K562 (cell line): ENCODE measurements around the gene OR2V1. TPM values are rescaled to one million over a fixed set of nuclear protein-coding genes. Genes with fewer than 3 reads are reported as not detected.

ENCODE experiments used
- ATAC-seq: fragments of 200-7000 bp; cut with Tn5 transposase; 3 replicates; pipeline ENCODE4 v1.9.1; 2020; ENCODE audit warnings: moderate library complexity
- BruUV-seq: library from RNA; stranded (reverse); fragments of 400-500 nt; replicated peaks from 2 replicates; lab custom pipeline; 2021; lab: Mats Ljungman, UMichigan
- CTCF ChIA-PET: fragments of 300-600 bp; formaldehyde crosslinking; extraction: SDS; loops from one replicate; lab custom pipeline; 2021; ENCODE audit warnings: low intra/inter-chr PET ratio; lab: Yijun Ruan, JAX
- POLR2A ChIA-PET: fragments of 300-600, 350-650 bp; sonication (Branson Sonifier 250); formaldehyde crosslinking; extraction: SDS; loops from one replicate; lab custom pipeline; 2021; ENCODE audit warnings: antibody characterized with exemption, inconsistent platforms; lab: Yijun Ruan, JAX
- DNase-seq, 4 experiments: peaks; one replicate each; pipeline versions ENCODE4 v3.0.0 to v3.0.0-alpha.2; 2011 to 2018; ENCODE audit warnings: low spot score in 3 of 4, mixed read lengths in 3 of 4; ENCODE audit errors: extremely low read depth in 1 of 4
- FAIRE-seq: peaks from 2 replicates; lab custom pipeline; 2011; peaks lifted over from hg19 to GRCh38; lab: Jason Lieb, UNC
- H2AFZ ChIP-seq: 2 replicates; pipeline ENCODE4 v1.6.0; 2011; ENCODE audit warnings: low read depth, low read length, control low read depth, inconsistent platforms
- H3K27ac ChIP-seq: fragments of 200-600 bp; 3 replicates; pipeline ENCODE4 v1.8.0; 2011; ENCODE audit warnings: low read depth, mild to moderate bottlenecking, control low read depth, inconsistent platforms, low read length, moderate library complexity, mixed read lengths; ENCODE audit errors: extremely low read depth
- H3K27me3 ChIP-seq, 2 experiments: fragments of 300-600 bp in 1 of 2; 2 replicates in 1 of 2; 3 replicates in 1 of 2; pipeline versions ENCODE4 v1.6.0 to v1.8.0; 2011; ENCODE audit warnings: inconsistent platforms in 2 of 2, low read length in 2 of 2, mild to moderate bottlenecking in 1 of 2, mixed read lengths in 1 of 2, moderate library complexity in 1 of 2; ENCODE audit not compliant: control insufficient read depth in 2 of 2, insufficient read depth in 2 of 2
- H3K36me3 ChIP-seq: fragments of 300-600 bp; 3 replicates; pipeline ENCODE4 v1.8.0; 2011; ENCODE audit warnings: mild to moderate bottlenecking, low read length, inconsistent platforms; ENCODE audit not compliant: control insufficient read depth, insufficient read depth
- H3K4me1 ChIP-seq, 2 experiments: fragments of 200-600 bp in 1 of 2; replicated peaks in 1 of 2; 2 replicates in 1 of 2; 3 replicates in 1 of 2; pipeline versions ENCODE4 v1.5.1 to v1.8.0; 2011; ENCODE audit warnings: inconsistent platforms in 2 of 2, low read length in 2 of 2, mild to moderate bottlenecking in 1 of 2, mixed read lengths in 1 of 2, moderate library complexity in 1 of 2; ENCODE audit not compliant: control insufficient read depth in 2 of 2, insufficient read depth in 2 of 2
- H3K4me2 ChIP-seq: 2 replicates; pipeline ENCODE4 v1.6.1; 2011; ENCODE audit warnings: low read length, control low read depth, inconsistent platforms, mixed read lengths; ENCODE audit not compliant: insufficient read depth
- H3K4me3 ChIP-seq: fragments of 200-600 bp; sonication (generic), shearing (Covaris generic); 2 replicates; pipeline ENCODE4 v1.5.1; 2016; ENCODE audit warnings: control low read depth, inconsistent platforms
- H3K79me2 ChIP-seq: fragments of 200-600 bp; 3 replicates; pipeline ENCODE4 v1.8.0; 2011; ENCODE audit warnings: low read length, inconsistent platforms; ENCODE audit not compliant: control insufficient read depth, insufficient read depth
- H3K9ac ChIP-seq, 2 experiments: 2 replicates each; pipeline versions ENCODE4 v1.6.0 to v1.6.1; 2011; ENCODE audit warnings: low read depth in 2 of 2, low read length in 2 of 2, control low read depth in 1 of 2, inconsistent platforms in 1 of 2, mild to moderate bottlenecking in 1 of 2, mixed read lengths in 1 of 2; ENCODE audit not compliant: insufficient read depth in 1 of 2
- H3K9me1 ChIP-seq: one replicate; pipeline ENCODE4 v1.6.0; 2011; ENCODE audit warnings: inconsistent platforms, mild to moderate bottlenecking, low read length, moderate library complexity; ENCODE audit not compliant: control insufficient read depth, insufficient read depth
- H3K9me3 ChIP-seq: replicated peaks from 2 replicates; pipeline ENCODE4 v1.5.1; 2011; ENCODE audit warnings: low read depth, low read length, inconsistent platforms; ENCODE audit not compliant: control insufficient read depth, insufficient read depth
- H4K20me1 ChIP-seq: replicated peaks from 2 replicates; pipeline ENCODE4 v1.6.1; 2011; ENCODE audit warnings: low read length, inconsistent platforms, mixed read lengths; ENCODE audit not compliant: control insufficient read depth, insufficient read depth
- COPS2 ChIP-seq: fragments of 450-650 bp; conservative IDR thresholded peaks from 2 replicates; pipeline ENCODE4 v1.6.1; 2016; ENCODE audit warnings: mild to moderate bottlenecking, moderate library complexity
- DPF2 ChIP-seq: fragments of 450-650 bp; IDR thresholded peaks from 2 replicates; pipeline ENCODE4 v1.6.1; 2016
- FOSL1 ChIP-seq: fragments of 200-800 bp; sonication (Bioruptor generic); conservative IDR thresholded peaks from 2 replicates; pipeline ENCODE4 v1.6.1; 2016; ENCODE audit warnings: missing genetic modification characterization, missing compliant biosample characterization
- HIVEP1 ChIP-seq: fragments of 250-450 bp; sonication (Bioruptor Pico); IDR thresholded peaks from 2 replicates; pipeline ENCODE4 v1.4.0; 2020; ENCODE audit warnings: mild to moderate bottlenecking
- JUND ChIP-seq, 2 experiments: IDR thresholded peaks; 2 replicates in 1 of 2; 3 replicates in 1 of 2; pipeline ENCODE4 v1.6.1; 2011; ENCODE audit warnings: borderline replicate concordance in 2 of 2, low read depth in 2 of 2, low read length in 2 of 2, improper control_type of control experiment in 1 of 2, missing biosample characterization in 1 of 2, missing genetic modification characterization in 1 of 2, missing genetic modification reagents in 1 of 2
- PHB ChIP-seq: fragments of 250-450 bp; sonication (Bioruptor Pico); IDR thresholded peaks from 2 replicates; pipeline ENCODE4 v1.5.0; 2021
- POLR2H ChIP-seq: IDR thresholded peaks from 2 replicates; pipeline ENCODE4 v1.6.1; 2016; ENCODE audit warnings: missing genetic modification characterization, low read depth, mild to moderate bottlenecking, control low read depth, missing compliant biosample characterization, moderate library complexity
- TOE1 ChIP-seq, 2 experiments: fragments of 450-650 bp in 1 of 2; sonication (generic) in 1 of 2; formaldehyde crosslinking in 1 of 2; IDR thresholded peaks; 2 replicates each; pipeline versions ENCODE4 v1.7.1 to v1.8.0; 2016 to 2022; ENCODE audit warnings: borderline replicate concordance in 2 of 2, mild to moderate bottlenecking in 2 of 2, antibody characterized with exemption in 1 of 2, inconsistent platforms in 1 of 2, low read depth in 1 of 2, missing genetic modification reagents in 1 of 2, moderate library complexity in 1 of 2
- WHSC1 ChIP-seq: IDR thresholded peaks from one replicate; pipeline ENCODE4 v1.6.1; 2012; ENCODE audit warnings: low read length, control low read depth, inconsistent platforms
- ZNF41 ChIP-seq: fragments of 250-450 bp; sonication (Bioruptor Pico); conservative IDR thresholded peaks from 2 replicates; pipeline ENCODE4 v1.4.0; 2020; ENCODE audit warnings: mild to moderate bottlenecking
- ZNF583 ChIP-seq: fragments of 250-450 bp; sonication (Bioruptor Pico); IDR thresholded peaks from 2 replicates; pipeline ENCODE4 v1.4.0; 2020
- ZNF699 ChIP-seq: fragments of 250-450 bp; sonication (Bioruptor Pico); IDR thresholded peaks from 2 replicates; pipeline ENCODE4 v1.8.0; 2021; ENCODE audit warnings: mild to moderate bottlenecking, moderate library complexity; ENCODE audit not compliant: insufficient replicate concordance
- ZZZ3 ChIP-seq: fragments of 450-650 bp; IDR thresholded peaks from 2 replicates; pipeline ENCODE4 v1.6.1; 2016; ENCODE audit warnings: antibody characterized with exemption, mild to moderate bottlenecking, moderate library complexity
- WGBS: fragments of 100-300 bp; shearing (Covaris generic); methylation state at CpG from one replicate; pipeline ENCODE4 v1.1.6; 2016; ENCODE audit warnings: low coverage, mixed read lengths; ENCODE audit not compliant: insufficient coverage; ENCODE audit errors: missing lambda C conversion rate; 5-methylcytosine and 5-hydroxymethylcytosine counted together
- in situ Hi-C: fragments of 300-500 bp; cut with MboI; formaldehyde crosslinking; loops from 4 replicates; pipeline ENCODE4 v1.15.0; 2018; ENCODE audit warnings: inconsistent platforms, mixed read lengths
- intact Hi-C: fragments of 100-400 bp; cut with micrococcal nuclease; formaldehyde crosslinking; loops from 2 replicates; pipeline ENCODE4 v1.14.2; 2022
- polyA plus RNA-seq, 8 experiments: library from polyadenylated mRNA; depleted of rRNA in 4 of 8; stranded (reverse) in 5 of 8; unstranded in 3 of 8; fragments of >200 nt; fragmentation: Nextera tagmentation in 2 of 8; fragmentation: Illumina TruSeq in 1 of 8; extraction: Ambion mirVana in 2 of 8; extraction: Trizol in 1 of 8; gene quantifications; 2 replicates each; pipeline versions ENCODE4 v1.2.1 to v1.2.3, GENCODE V29; 2011 to 2014; ENCODE audit warnings: inconsistent platforms in 1 of 8, missing spikeins in 1 of 8
- total RNA-seq, 7 experiments: library from RNA; depleted of rRNA in 6 of 7; stranded (reverse); fragments of >200 nt in 6 of 7; fragmentation: Illumina TruSeq in 2 of 7; extraction: Trizol in 2 of 7; gene quantifications; 2 replicates each; pipeline versions ENCODE4 v1.2.1 to v1.2.3, GENCODE V29; 2011 to 2021; ENCODE audit warnings: low replicate concordance in 1 of 7
- TF ChIP-seq, protein P1 (sequence below): sonication (generic); formaldehyde crosslinking; IDR thresholded peaks from 2 replicates; pipeline ENCODE4 v1.8.0; 2022; ENCODE audit warnings: missing genetic modification reagents, mild to moderate bottlenecking, moderate library complexity, borderline replicate concordance
- TF ChIP-seq, protein P2 (sequence below), 3 experiments: IDR thresholded peaks in 2 of 3; conservative IDR thresholded peaks in 1 of 3; 2 replicates each; pipeline ENCODE4 v1.5.1; 2011 to 2012; ENCODE audit warnings: low read length in 3 of 3, mild to moderate bottlenecking in 3 of 3, control low read depth in 2 of 3, improper control_type of control experiment in 1 of 3, inconsistent platforms in 1 of 3, low read depth in 1 of 3, mixed read lengths in 1 of 3, moderate library complexity in 1 of 3; ENCODE audit not compliant: insufficient read depth in 2 of 3
- TF ChIP-seq, protein P3 (sequence below): fragments of 450-650 bp; IDR thresholded peaks from 2 replicates; pipeline ENCODE4 v1.6.1; 2018; ENCODE audit not compliant: partially characterized antibody

Gene OR2V1
- total and polyA plus RNA-seq, 9 of the 15 experiments (the other 6 are each of a cell fraction or from before 2014, with no cell fraction given) = 0.04 to 0.28 (median 0.15) TPM; not detected in 5

DNA sequence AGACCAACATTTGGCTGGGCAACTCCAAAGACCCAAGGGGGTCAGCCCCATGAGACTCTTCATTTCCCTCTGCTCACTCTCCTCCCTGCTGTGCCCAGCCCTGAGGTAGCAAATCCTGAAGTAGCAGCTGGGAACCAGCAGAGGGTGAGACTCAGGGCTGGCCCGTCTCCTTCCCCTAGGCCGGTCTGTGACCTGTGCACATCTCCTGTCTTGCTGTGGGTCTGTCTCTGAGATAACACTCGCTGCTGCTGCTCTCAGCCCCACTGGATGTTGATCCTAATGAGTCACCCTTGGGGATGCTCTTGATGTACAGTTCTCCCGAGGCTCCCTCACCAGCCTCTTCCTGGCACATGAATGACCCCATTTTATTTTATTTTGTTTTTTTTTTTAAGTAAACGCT, 7.3 kb upstream of the OR2V1 start:
- WGBS = 7% methylated on average over 5 of the region's 5 CpGs
- no peak overlapping the region for H3K4me2 ChIP-seq
- no peak overlapping the region for H3K27ac ChIP-seq
- intact Hi-C loops (no loop called here), in situ Hi-C loops (loop anchor here (10.0 kb wide), 1 partner anchor 193 kb away; no protein-coding TSS in a partner anchor)
- ChIA-PET CTCF (no interaction called here), POLR2A (no interaction called here)
- H4K20me1 ChIP-seq = no peaks in the 10 kb centered on the region
- ATAC-seq (peak; percentile 76), DNase-seq (peak in 3 of 4 experiments; percentile 39 to 72 (median 61)), FAIRE-seq (peak; percentile 81)
- no peaks in the 10 kb centered on the region for H3K36me3 ChIP-seq
- BruUV-seq = no TSS peak
- H3K27me3 ChIP-seq = no peaks in the 10 kb centered on the region
- no peak overlapping the region for H3K9ac ChIP-seq
- no peaks in the 10 kb centered on the region for H3K79me2 ChIP-seq
- peaks cover 6% of the 10 kb centered on the region; the same call in 1 of the 2 replicates for H3K9me3 ChIP-seq
- no peak overlapping the region for H2AFZ ChIP-seq
- H3K4me1 ChIP-seq = peaks cover under 1 to 8% of the 10 kb centered on the region in 2 experiments; a peak in 4 of 5 replicates
- H3K4me3 ChIP-seq = no peak overlapping the region
- no peaks in the 10 kb centered on the region for H3K9me1 ChIP-seq
- TF ChIP-seq WHSC1 (no peak), FOSL1 (tag) (peak; percentile 63), JUND (IDR thresholded peaks at IDR 0.05; ENCODE audit: borderline replicate concordance, low read depth, low read length) (peak; percentile 46; the same call in 1 of the 2 replicates), JUND (tag; IDR thresholded peaks at IDR 0.05; ENCODE audit: borderline replicate concordance, low read depth, low read length) (peak; percentile 32; the same call in 1 of the 3 replicates), TOE1 (IDR thresholded peaks at IDR 0.05; ENCODE audit: borderline replicate concordance) (no peak), TOE1 (CRISPR knock-in tag; IDR thresholded peaks at IDR 0.05; ENCODE audit: borderline replicate concordance, low read depth) (no peak), POLR2H (tag) (no peak), ZNF699 (no peak), HIVEP1 (no peak), DPF2 (0 out of 2 replicates have a peak, but pooled peaks have one; percentile 23), ZZZ3 (no peak), ZNF41 (CRISPR knock-in tag) (no peak), ZNF583 (CRISPR knock-in tag) (no peak), PHB (CRISPR knock-in tag) (no peak), COPS2 (no peak)
- TF ChIP-seq, protein P1, sequence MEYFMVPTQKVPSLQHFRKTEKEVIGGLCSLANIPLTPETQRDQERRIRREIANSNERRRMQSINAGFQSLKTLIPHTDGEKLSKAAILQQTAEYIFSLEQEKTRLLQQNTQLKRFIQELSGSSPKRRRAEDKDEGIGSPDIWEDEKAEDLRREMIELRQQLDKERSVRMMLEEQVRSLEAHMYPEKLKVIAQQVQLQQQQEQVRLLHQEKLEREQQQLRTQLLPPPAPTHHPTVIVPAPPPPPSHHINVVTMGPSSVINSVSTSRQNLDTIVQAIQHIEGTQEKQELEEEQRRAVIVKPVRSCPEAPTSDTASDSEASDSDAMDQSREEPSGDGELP = peak; percentile 27; the same call in 1 of the 2 replicates
- TF ChIP-seq, protein P2, sequence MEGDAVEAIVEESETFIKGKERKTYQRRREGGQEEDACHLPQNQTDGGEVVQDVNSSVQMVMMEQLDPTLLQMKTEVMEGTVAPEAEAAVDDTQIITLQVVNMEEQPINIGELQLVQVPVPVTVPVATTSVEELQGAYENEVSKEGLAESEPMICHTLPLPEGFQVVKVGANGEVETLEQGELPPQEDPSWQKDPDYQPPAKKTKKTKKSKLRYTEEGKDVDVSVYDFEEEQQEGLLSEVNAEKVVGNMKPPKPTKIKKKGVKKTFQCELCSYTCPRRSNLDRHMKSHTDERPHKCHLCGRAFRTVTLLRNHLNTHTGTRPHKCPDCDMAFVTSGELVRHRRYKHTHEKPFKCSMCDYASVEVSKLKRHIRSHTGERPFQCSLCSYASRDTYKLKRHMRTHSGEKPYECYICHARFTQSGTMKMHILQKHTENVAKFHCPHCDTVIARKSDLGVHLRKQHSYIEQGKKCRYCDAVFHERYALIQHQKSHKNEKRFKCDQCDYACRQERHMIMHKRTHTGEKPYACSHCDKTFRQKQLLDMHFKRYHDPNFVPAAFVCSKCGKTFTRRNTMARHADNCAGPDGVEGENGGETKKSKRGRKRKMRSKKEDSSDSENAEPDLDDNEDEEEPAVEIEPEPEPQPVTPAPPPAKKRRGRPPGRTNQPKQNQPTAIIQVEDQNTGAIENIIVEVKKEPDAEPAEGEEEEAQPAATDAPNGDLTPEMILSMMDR (IDR thresholded peaks at IDR 0.05 in 2 of 3, conservative IDR thresholded peaks at IDR 0.05 in 1 of 3; ENCODE audit: insufficient read depth in 2 of 3, low read depth in 1 of 3, low read length in 3 of 3) = peak; percentile 20 to 46 (median 22); a peak in 4 of 6 replicates
- TF ChIP-seq, protein P3, sequence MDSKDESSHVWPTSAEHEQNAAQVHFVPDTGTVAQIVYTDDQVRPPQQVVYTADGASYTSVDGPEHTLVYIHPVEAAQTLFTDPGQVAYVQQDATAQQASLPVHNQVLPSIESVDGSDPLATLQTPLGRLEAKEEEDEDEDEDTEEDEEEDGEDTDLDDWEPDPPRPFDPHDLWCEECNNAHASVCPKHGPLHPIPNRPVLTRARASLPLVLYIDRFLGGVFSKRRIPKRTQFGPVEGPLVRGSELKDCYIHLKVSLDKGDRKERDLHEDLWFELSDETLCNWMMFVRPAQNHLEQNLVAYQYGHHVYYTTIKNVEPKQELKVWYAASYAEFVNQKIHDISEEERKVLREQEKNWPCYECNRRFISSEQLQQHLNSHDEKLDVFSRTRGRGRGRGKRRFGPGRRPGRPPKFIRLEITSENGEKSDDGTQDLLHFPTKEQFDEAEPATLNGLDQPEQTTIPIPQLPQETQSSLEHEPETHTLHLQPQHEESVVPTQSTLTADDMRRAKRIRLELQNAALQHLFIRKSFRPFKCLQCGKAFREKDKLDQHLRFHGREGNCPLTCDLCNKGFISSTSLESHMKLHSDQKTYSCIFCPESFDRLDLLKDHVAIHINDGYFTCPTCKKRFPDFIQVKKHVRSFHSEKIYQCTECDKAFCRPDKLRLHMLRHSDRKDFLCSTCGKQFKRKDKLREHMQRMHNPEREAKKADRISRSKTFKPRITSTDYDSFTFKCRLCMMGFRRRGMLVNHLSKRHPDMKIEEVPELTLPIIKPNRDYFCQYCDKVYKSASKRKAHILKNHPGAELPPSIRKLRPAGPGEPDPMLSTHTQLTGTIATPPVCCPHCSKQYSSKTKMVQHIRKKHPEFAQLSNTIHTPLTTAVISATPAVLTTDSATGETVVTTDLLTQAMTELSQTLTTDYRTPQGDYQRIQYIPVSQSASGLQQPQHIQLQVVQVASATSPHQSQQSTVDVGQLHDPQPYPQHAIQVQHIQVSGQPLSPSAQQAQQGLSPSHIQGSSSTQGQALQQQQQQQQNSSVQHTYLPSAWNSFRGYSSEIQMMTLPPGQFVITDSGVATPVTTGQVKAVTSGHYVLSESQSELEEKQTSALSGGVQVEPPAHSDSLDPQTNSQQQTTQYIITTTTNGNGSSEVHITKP = no peak
